ENCODE results near the gene POF1B.

The POF1B gene

DNA sequence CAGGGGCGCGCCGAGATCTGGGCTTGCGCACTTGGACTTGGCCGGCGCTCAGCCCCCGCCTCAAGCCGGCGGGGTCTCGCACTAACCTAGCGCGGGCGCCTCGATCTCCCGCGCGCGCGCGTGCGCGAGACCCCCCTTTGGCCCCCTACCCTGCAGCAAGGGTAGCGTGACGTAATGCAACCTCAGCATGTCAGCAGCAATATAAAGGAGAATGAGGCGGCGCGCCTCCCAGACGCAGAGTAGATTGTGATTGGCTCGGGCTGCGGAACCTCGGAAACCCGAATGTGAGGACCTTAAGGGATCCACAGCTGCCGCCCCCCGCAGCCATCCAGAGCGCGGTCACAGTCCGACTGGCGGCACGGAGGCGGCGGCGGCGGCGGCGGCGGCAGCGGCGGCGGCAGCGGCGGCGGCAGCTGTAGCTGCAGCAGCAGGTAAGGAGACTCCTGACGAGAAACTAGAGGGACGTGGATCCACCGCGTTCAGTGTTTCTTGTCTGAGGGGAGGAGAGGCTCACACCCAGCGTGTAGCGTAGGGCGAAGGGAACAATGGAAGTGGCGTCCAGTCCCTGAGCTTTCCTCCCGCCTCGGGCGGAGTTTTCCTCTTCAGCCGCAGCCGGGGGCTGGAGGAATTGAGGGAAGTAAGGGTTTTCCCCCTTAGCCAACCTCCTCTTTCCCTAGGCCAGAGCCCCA is 135.6 kb downstream of the POF1B start, which contains the start of the genes SATL1 and ZNF711:
Gene SATL1, minus strand, starts transcription at position 19 of the 689 bp plus-strand sequence. CDS start 134,811 bp downstream, outside the sequence.
Gene ZNF711, plus strand, starts transcription at position 231 of the 689 bp plus-strand sequence. CDS start 3,582 bp downstream, outside the sequence.
- peak in 1 of 2 donors; percentile 3 for DNase-seq (ENCODE audit: low read depth in 2 of 2)

DNA sequence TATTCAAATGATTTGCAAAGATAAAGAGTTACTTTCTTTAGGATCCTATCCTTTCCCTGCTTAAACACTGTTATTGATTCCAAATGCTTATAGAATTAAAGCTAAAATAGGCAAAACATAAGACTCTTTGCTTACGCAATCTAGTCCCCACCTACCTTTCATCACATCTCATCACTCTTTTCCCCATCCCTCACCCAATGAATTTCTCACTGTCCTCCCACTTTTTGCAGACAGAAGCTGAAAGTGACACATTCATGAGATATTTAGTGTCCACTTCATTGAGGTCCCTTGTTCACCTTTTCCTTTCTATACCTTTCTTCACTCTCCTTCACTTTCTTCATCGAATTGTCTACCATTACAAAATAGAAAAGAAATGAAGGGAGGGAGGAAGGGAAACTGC is 136.3 kb downstream of the POF1B start:
- DNase-seq (ENCODE audit: low read depth in 2 of 2) = no peak

Data from stimulated activated CD8-positive, alpha-beta memory T cell treated with anti-CD3 and anti-CD28 coated beads, Interleukin-15, amount 100 ng/mL, for 48 hours (primary cell).